GM21619 (cell line): Measurements from ENCODE around the gene SLC11A1.

Experiments used
- ATAC-seq: cut with Tn5 transposase; IDR thresholded peaks from one replicate; pipeline ENCODE4 v1.9.1; 2021; ENCODE audit not compliant: unreplicated experiment

Gene SLC11A1

GRCh38 chr2:218431878-218432277 is 49.8 kb downstream of the SLC11A1 start:
- ATAC-seq: no peak

- ATAC-seq: no peak
These were observed 50.7 kb downstream of the SLC11A1 start for GRCh38 chr2:218432676-218433365.

- ATAC-seq: no peak
These were observed 52.4 kb downstream of the SLC11A1 start for GRCh38 chr2:218434456-218434855.

- no peak for ATAC-seq
These were observed 53.2 kb downstream of the SLC11A1 start for GRCh38 chr2:218435003-218435982.

- no peak for ATAC-seq
These were observed 54.9 kb downstream of the SLC11A1 start for GRCh38 chr2:218436992-218437391.

DNA sequence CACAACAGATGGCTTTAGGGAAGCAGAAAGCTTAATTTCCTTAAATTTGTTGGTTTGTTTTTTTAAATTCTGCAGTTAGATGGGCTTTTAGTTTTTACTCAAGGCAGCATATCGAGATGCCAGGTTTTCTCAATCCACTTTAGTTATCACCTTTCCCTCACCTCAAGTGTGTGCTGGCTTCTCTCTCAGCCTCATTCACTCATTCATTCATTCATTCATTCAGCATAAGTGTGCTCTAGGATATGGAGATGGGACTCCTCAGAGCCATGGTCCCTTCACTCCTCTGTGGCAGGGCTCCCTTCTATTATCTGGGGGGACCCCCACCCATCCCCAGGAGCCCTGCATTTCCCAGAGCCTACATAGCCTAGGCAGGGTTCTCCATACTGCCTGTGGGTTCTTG is 55.9 kb downstream of the SLC11A1 start:
- ATAC-seq: no peak

GRCh38 chr2:218438596-218438995 is 56.5 kb downstream of the SLC11A1 start:
- no peak for ATAC-seq

DNA sequence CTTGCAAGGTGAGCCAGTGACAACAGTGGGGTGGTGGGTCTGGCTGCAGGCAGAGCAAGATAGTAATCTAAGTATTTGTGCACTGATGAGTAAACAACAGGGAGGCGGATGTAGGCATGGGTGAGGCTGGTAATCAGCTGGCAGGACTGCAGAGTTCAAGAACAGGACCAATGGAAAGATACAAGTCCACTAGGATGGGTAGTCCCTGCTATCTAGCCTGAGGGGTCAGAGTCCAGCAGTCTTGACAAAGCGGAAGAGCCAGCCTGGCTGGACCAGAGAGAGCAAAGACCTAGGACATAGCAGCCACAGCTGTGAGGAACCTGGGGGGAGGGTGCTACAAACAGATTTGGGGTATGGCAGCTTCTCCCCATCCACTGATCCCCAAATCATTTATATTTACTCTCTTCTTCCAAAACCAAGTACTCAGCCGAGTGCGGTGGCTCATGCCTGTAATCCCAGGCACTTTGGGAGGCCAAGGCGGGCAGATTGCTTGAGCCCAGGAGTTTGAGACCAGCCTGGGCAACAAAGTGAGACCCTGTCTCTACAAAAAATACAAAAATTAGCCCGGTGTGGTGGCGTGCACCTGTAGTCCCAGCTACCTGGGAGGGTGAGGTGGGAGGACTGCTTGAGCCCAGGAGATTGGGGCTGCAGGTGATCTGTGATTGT is 62.8 kb downstream of the SLC11A1 start:
- no peak for ATAC-seq

DNA sequence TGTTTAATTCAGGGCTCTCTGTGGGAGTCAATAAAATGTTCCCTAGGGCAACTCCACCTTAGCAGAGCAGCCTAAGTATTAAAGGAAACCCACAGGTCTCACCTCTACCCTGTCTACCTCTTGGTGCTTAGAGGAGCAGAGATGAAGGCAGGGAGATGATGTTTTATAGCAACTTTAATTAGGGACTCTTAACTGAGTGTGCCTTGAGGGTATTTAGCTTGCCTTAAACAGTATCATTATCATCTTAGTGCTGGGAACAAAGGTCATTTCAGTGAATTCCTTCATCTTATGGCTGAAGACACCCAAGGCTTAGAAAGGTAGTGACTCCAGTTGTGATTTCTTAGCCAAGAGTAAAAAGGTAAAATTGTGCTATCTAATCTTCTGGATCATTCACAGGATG is 63.5 kb downstream of the SLC11A1 start:
- no peak for ATAC-seq
